IMR-90 (cell line): ENCODE measurements around the gene OR2J1. TPM values are rescaled to one million over a fixed set of nuclear protein-coding genes. Genes with fewer than 3 reads are reported as not detected.

ENCODE experiments used
- ATAC-seq: fragments of 200-7000 bp; cut with Tn5 transposase; 2 replicates; pipeline ENCODE4 v1.9.1; 2020; ENCODE audit warnings: low read depth, mild to moderate bottlenecking, moderate library complexity
- BruUV-seq: library from RNA; stranded (reverse); fragments of 400-500 nt; replicated peaks from 2 replicates; lab custom pipeline; 2021; lab: Mats Ljungman, UMichigan
- CTCF ChIA-PET: fragments of 300-600 bp; formaldehyde crosslinking; extraction: SDS; loops from one replicate; lab custom pipeline; 2021; ENCODE audit warnings: antibody characterized with exemption; lab: Yijun Ruan, JAX
- POLR2A ChIA-PET: fragments of 300-600 bp; sonication (Branson Sonifier 250); formaldehyde crosslinking; loops from one replicate; lab custom pipeline; 2022; ENCODE audit warnings: antibody characterized with exemption; ENCODE audit not compliant: unreplicated experiment; lab: Charles Lee
- DNase-seq: peaks from one replicate; pipeline ENCODE4 v3.0.0; 2013
- H2AFZ ChIP-seq: replicated peaks from 2 replicates; pipeline ENCODE3; 2013; ENCODE audit warnings: low read length, mild to moderate bottlenecking; ENCODE audit not compliant: poor library complexity
- H2AK5ac ChIP-seq: 2 replicates; pipeline ENCODE4 v1.6.1; 2013; ENCODE audit warnings: low read depth, low read length, inconsistent platforms
- H2AK9ac ChIP-seq: replicated peaks from 2 replicates; pipeline ENCODE3; 2013; ENCODE audit warnings: mild to moderate bottlenecking, low read depth, low read length, moderate library complexity; ENCODE audit not compliant: poor library complexity
- H2BK120ac ChIP-seq: 2 replicates; pipeline ENCODE4 v1.6.1; 2013; ENCODE audit warnings: low read depth, low read length, inconsistent platforms
- H2BK15ac ChIP-seq: 3 replicates; pipeline ENCODE4 v1.6.1; 2013; ENCODE audit warnings: low read depth, low read length, inconsistent platforms
- H2BK20ac ChIP-seq: 2 replicates; pipeline ENCODE4 v1.6.1; 2013; ENCODE audit warnings: low read depth, mild to moderate bottlenecking, inconsistent platforms, low read length, moderate library complexity
- H2BK5ac ChIP-seq: 2 replicates; pipeline ENCODE4 v1.6.1; 2013; ENCODE audit warnings: mild to moderate bottlenecking, low read depth, low read length, inconsistent platforms; ENCODE audit not compliant: poor library complexity, severe bottlenecking
- H3K14ac ChIP-seq: replicated peaks from 2 replicates; pipeline ENCODE4 v1.6.1; 2013; ENCODE audit warnings: low read depth, low read length, inconsistent platforms
- H3K18ac ChIP-seq: 2 replicates; pipeline ENCODE4 v1.6.1; 2013; ENCODE audit warnings: low read depth, low read length, control low read depth
- H3K23ac ChIP-seq: 2 replicates; pipeline ENCODE4 v1.6.1; 2013; ENCODE audit warnings: low read depth, low read length, inconsistent platforms
- H3K27ac ChIP-seq: 2 replicates; pipeline ENCODE4 v1.5.1; 2013; ENCODE audit warnings: mild to moderate bottlenecking, control low read depth, low read length; ENCODE audit not compliant: insufficient read depth
- H3K27me3 ChIP-seq: 2 replicates; pipeline ENCODE4 v1.6.1; 2013; ENCODE audit warnings: low read length; ENCODE audit not compliant: control insufficient read depth, insufficient read depth
- H3K36me3 ChIP-seq: 2 replicates; pipeline ENCODE4 v1.6.1; 2013; ENCODE audit warnings: low read length, mixed read lengths; ENCODE audit not compliant: control insufficient read depth, insufficient read depth
- H3K4ac ChIP-seq: 2 replicates; pipeline ENCODE4 v1.6.1; 2013; ENCODE audit warnings: low read depth, low read length, inconsistent platforms
- H3K4me1 ChIP-seq: 2 replicates; pipeline ENCODE4 v1.6.1; 2013; ENCODE audit warnings: low read length, mixed read lengths; ENCODE audit not compliant: control insufficient read depth, insufficient read depth
- H3K4me2 ChIP-seq: 2 replicates; pipeline ENCODE4 v1.6.1; 2013; ENCODE audit warnings: low read depth, mild to moderate bottlenecking, control low read depth, low read length, moderate library complexity
- H3K4me3 ChIP-seq: 2 replicates; pipeline ENCODE4 v1.5.1; 2013; ENCODE audit warnings: low read depth, mild to moderate bottlenecking, control low read depth, low read length, moderate library complexity; ENCODE audit not compliant: insufficient read depth
- H3K56ac ChIP-seq: 2 replicates; pipeline ENCODE4 v1.6.1; 2013; ENCODE audit warnings: low read length, inconsistent platforms; ENCODE audit not compliant: insufficient read depth; ENCODE audit errors: extremely low read depth
- H3K79me1 ChIP-seq, 2 experiments: 2 replicates each; pipeline ENCODE4 v1.6.1; 2013; ENCODE audit warnings: low read length in 2 of 2, inconsistent platforms in 1 of 2, low read depth in 1 of 2
- H3K9ac ChIP-seq: 2 replicates; pipeline ENCODE4 v1.6.1; 2013; ENCODE audit warnings: low read depth, low read length, control low read depth
- H3K9me1 ChIP-seq: 2 replicates; pipeline ENCODE4 v1.6.1; 2013; ENCODE audit warnings: low read length, inconsistent platforms; ENCODE audit not compliant: insufficient read depth
- H3K9me3 ChIP-seq: 2 replicates; pipeline ENCODE4 v1.6.1; 2013; ENCODE audit warnings: low read length; ENCODE audit not compliant: control insufficient read depth, insufficient read depth
- H4K20me1 ChIP-seq: 2 replicates; pipeline ENCODE4 v1.6.1; 2013; ENCODE audit warnings: low read length, inconsistent platforms; ENCODE audit not compliant: insufficient read depth
- H4K5ac ChIP-seq: 2 replicates; pipeline ENCODE4 v1.6.1; 2013; ENCODE audit warnings: mild to moderate bottlenecking, low read depth, low read length, control low read depth
- H4K8ac ChIP-seq, 2 experiments: 2 replicates each; pipeline ENCODE4 v1.6.1; 2013; ENCODE audit warnings: low read depth in 2 of 2, low read length in 2 of 2, control low read depth in 1 of 2, inconsistent platforms in 1 of 2
- H4K91ac ChIP-seq: 2 replicates; pipeline ENCODE4 v1.6.1; 2013; ENCODE audit warnings: low read depth, low read length, inconsistent platforms; ENCODE audit not compliant: insufficient read depth
- BHLHE40 ChIP-seq: fragments of 150-350 bp; IDR thresholded peaks from 2 replicates; pipeline ENCODE4 v1.6.1; 2016; ENCODE audit warnings: mild to moderate bottlenecking, low read depth, low read length
- CEBPB ChIP-seq: IDR thresholded peaks from 2 replicates; pipeline ENCODE4 v1.6.1; 2012; ENCODE audit warnings: low read depth, low read length, improper control_type of control experiment
- CHD1 ChIP-seq: IDR thresholded peaks from 2 replicates; pipeline ENCODE4 v1.6.1; 2012; ENCODE audit warnings: low read depth, low read length, improper control_type of control experiment
- FOS ChIP-seq: fragments of 150-350 bp; IDR thresholded peaks from 2 replicates; pipeline ENCODE4 v1.6.1; 2016; ENCODE audit warnings: low read depth, low read length
- MAFK ChIP-seq: IDR thresholded peaks from 2 replicates; pipeline ENCODE4 v1.6.1; 2012; ENCODE audit warnings: low read depth, low read length, improper control_type of control experiment
- MAZ ChIP-seq: IDR thresholded peaks from 2 replicates; pipeline ENCODE4 v1.6.1; 2012; ENCODE audit warnings: low read depth, mild to moderate bottlenecking, low read length, improper control_type of control experiment, moderate library complexity, borderline replicate concordance
- MXI1 ChIP-seq: IDR thresholded peaks from 2 replicates; pipeline ENCODE4 v1.6.1; 2012; ENCODE audit warnings: low read depth, mild to moderate bottlenecking, low read length, moderate library complexity, borderline replicate concordance
- NFE2L2 ChIP-seq: fragments of 150-350 bp; IDR thresholded peaks from 2 replicates; pipeline ENCODE4 v1.6.1; 2016; ENCODE audit warnings: low read depth, mild to moderate bottlenecking, low read length
- POLR2A ChIP-seq: IDR thresholded peaks from 2 replicates; pipeline ENCODE4 v1.6.1; 2012; ENCODE audit warnings: mild to moderate bottlenecking, low read depth, low read length
- RAD21 ChIP-seq: IDR thresholded peaks from 2 replicates; pipeline ENCODE4 v1.6.1; 2012; ENCODE audit warnings: low read length, improper control_type of control experiment
- RCOR1 ChIP-seq: IDR thresholded peaks from 2 replicates; pipeline ENCODE4 v1.6.1; 2012; ENCODE audit warnings: mild to moderate bottlenecking, low read length, improper control_type of control experiment; ENCODE audit not compliant: insufficient replicate concordance
- RFX5 ChIP-seq: IDR thresholded peaks from 2 replicates; pipeline ENCODE4 v1.8.0; 2012; ENCODE audit warnings: low read depth, mild to moderate bottlenecking, low read length, moderate library complexity
- SMC3 ChIP-seq: fragments of 150-350 bp; IDR thresholded peaks from 2 replicates; pipeline ENCODE4 v1.6.1; 2016; ENCODE audit warnings: low read depth, mild to moderate bottlenecking, antibody characterized with exemption, low read length, moderate library complexity
- WGBS, 2 experiments: methylation state at CpG; one replicate each; pipeline versions ENCODE4 v1.1.5 to v1.1.7; 2013; ENCODE audit warnings: missing lambda C conversion rate in 2 of 2; ENCODE audit not compliant: insufficient read length in 1 of 2; ENCODE audit errors: extremely low coverage in 2 of 2; 5-methylcytosine and 5-hydroxymethylcytosine counted together
- dilution Hi-C: fragments of 300-500 bp; cut with HindIII; formaldehyde crosslinking; loops from one replicate; pipeline ENCODE4 v1.14.3; 2018; ENCODE audit warnings: low sequenced_read_pairs; ENCODE audit not compliant: unreplicated experiment
- in situ Hi-C: fragments of 300-500 bp; cut with MboI; formaldehyde crosslinking; loops from 3 replicates; pipeline ENCODE4 v1.14.3; 2019; ENCODE audit warnings: low sequenced_read_pairs, inconsistent platforms, mixed read lengths
- intact Hi-C: fragments of 100-400 bp; cut with micrococcal nuclease; formaldehyde crosslinking; loops from 2 replicates; pipeline ENCODE4 v1.10.0; 2022
- polyA plus RNA-seq, 3 experiments: library from polyadenylated mRNA; depleted of rRNA; stranded (reverse); fragments of >200 nt; gene quantifications; 2 replicates each; pipeline ENCODE4 v1.2.3, GENCODE V29; 2012; ENCODE audit warnings: low replicate concordance in 1 of 3
- total RNA-seq: library from RNA; depleted of rRNA; stranded (reverse); fragments of >200 nt; gene quantifications from 2 replicates; pipeline ENCODE4 v1.2.3, GENCODE V29; 2012
- TF ChIP-seq, protein P1 (sequence below): conservative IDR thresholded peaks from 2 replicates; pipeline ENCODE4 v1.5.1; 2012; ENCODE audit warnings: mild to moderate bottlenecking, low read depth, low read length, improper control_type of control experiment
- TF ChIP-seq, protein P2 (sequence below): fragments of 150-350 bp; IDR thresholded peaks from 2 replicates; pipeline ENCODE4 v1.6.1; 2016; ENCODE audit warnings: low read depth, mild to moderate bottlenecking, low read length, moderate library complexity, borderline replicate concordance
- TF ChIP-seq, protein P3 (sequence below): fragments of 150-350 bp; IDR thresholded peaks from 2 replicates; pipeline ENCODE4 v1.6.1; 2017; ENCODE audit warnings: mild to moderate bottlenecking, antibody characterized with exemption, low read length, low read depth

OR2J1 gene
- total and polyA plus RNA-seq, 2 of the 4 experiments (the other 2 are of a cell fraction), result not detected

GRCh38 chr6:29130644-29131043 lies 31.4 kb downstream of the OR2J1 start:
- BruUV-seq, result no TSS peak
- ATAC-seq (no peak), DNase-seq (no peak)
- POLR2A ChIA-PET, result no interaction called here
- WGBS, 2 experiments, result no CpG with 5 or more reads among the region's 4 CpGs
- CTCF ChIA-PET, result no interaction called here
- Histone ChIP-seq H3K36me3 (no peaks in the 10 kb centered on the region), H3K79me1 (no peaks in the 10 kb centered on the region), H3K27me3 (no peaks in the 10 kb centered on the region), H3K14ac (no peak overlapping the region), H3K9me1 (no peaks in the 10 kb centered on the region), H2BK120ac (no peak overlapping the region), H2BK20ac (no peak overlapping the region), H2AK9ac (no peak overlapping the region), H2BK15ac (no peak overlapping the region), H3K9ac (no peak overlapping the region), H3K4me1 (no peaks in the 10 kb centered on the region), H4K91ac (no peak overlapping the region), H3K9me3 (peaks cover 22% of the 10 kb centered on the region), H2AFZ (no peak overlapping the region), H3K4me2 (no peak overlapping the region), H3K23ac (no peak overlapping the region), H3K27ac (no peak overlapping the region), H3K56ac (no peak overlapping the region), H2AK5ac (no peak overlapping the region), H3K4me3 (no peak overlapping the region), H4K5ac (no peak overlapping the region), H2BK5ac (no peak overlapping the region), H4K20me1 (no peaks in the 10 kb centered on the region), H3K18ac (no peak overlapping the region), H3K4ac (no peak overlapping the region), H4K8ac (no peak overlapping the region)
- dilution Hi-C loops (no loop called here), intact Hi-C loops (no loop called here), in situ Hi-C loops (no loop called here)
- TF ChIP-seq BHLHE40 (no peak), CEBPB (no peak), MAFK (no peak), MXI1 (no peak), SMC3 (no peak), FOS (no peak), MAZ (no peak), CHD1 (no peak), POLR2A (no peak), NFE2L2 (no peak), RFX5 (no peak), RCOR1 (no peak), RAD21 (no peak)
- TF ChIP-seq, protein P1, sequence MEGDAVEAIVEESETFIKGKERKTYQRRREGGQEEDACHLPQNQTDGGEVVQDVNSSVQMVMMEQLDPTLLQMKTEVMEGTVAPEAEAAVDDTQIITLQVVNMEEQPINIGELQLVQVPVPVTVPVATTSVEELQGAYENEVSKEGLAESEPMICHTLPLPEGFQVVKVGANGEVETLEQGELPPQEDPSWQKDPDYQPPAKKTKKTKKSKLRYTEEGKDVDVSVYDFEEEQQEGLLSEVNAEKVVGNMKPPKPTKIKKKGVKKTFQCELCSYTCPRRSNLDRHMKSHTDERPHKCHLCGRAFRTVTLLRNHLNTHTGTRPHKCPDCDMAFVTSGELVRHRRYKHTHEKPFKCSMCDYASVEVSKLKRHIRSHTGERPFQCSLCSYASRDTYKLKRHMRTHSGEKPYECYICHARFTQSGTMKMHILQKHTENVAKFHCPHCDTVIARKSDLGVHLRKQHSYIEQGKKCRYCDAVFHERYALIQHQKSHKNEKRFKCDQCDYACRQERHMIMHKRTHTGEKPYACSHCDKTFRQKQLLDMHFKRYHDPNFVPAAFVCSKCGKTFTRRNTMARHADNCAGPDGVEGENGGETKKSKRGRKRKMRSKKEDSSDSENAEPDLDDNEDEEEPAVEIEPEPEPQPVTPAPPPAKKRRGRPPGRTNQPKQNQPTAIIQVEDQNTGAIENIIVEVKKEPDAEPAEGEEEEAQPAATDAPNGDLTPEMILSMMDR, result no peak
- TF ChIP-seq, protein P2, sequence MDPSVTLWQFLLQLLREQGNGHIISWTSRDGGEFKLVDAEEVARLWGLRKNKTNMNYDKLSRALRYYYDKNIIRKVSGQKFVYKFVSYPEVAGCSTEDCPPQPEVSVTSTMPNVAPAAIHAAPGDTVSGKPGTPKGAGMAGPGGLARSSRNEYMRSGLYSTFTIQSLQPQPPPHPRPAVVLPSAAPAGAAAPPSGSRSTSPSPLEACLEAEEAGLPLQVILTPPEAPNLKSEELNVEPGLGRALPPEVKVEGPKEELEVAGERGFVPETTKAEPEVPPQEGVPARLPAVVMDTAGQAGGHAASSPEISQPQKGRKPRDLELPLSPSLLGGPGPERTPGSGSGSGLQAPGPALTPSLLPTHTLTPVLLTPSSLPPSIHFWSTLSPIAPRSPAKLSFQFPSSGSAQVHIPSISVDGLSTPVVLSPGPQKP, result no peak
- TF ChIP-seq, protein P3, sequence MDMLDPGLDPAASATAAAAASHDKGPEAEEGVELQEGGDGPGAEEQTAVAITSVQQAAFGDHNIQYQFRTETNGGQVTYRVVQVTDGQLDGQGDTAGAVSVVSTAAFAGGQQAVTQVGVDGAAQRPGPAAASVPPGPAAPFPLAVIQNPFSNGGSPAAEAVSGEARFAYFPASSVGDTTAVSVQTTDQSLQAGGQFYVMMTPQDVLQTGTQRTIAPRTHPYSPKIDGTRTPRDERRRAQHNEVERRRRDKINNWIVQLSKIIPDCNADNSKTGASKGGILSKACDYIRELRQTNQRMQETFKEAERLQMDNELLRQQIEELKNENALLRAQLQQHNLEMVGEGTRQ, result no peak
